Stimulated activated CD4-positive, alpha-beta T cell treated with anti-CD3 and anti-CD28 coated beads, Interleukin-4, amount 100 ng/mL, for 24 hours (primary cell): Measurements from ENCODE around the gene ATXN1.

Source experiments
- DNase-seq: peaks from one replicate; pipeline ENCODE4 v3.0.0-alpha.2; 2020

Gene ATXN1

GRCh38 chr6:16600701-16601100 is 160.6 kb downstream of the ATXN1 start:
- DNase-seq, result no peak

DNA sequence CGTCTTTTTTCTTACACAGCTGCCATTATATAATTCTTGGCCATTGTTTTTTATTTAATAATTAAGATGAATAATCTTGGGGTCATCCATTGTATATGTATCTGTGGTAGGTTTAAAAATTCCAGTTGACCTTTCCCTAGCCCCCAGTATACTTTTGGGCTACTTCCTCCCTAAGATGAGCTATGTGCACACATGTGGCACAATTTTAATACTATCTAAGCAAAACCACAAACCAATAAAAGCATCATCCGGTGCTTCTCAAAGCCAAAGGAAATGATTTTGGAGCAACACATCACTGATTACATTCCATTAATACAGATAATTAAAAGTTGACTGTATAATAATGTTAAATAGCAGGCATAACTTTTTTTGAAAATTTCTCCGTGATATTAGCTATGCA is 161.2 kb downstream of the ATXN1 start:
- DNase-seq, result no peak

DNA sequence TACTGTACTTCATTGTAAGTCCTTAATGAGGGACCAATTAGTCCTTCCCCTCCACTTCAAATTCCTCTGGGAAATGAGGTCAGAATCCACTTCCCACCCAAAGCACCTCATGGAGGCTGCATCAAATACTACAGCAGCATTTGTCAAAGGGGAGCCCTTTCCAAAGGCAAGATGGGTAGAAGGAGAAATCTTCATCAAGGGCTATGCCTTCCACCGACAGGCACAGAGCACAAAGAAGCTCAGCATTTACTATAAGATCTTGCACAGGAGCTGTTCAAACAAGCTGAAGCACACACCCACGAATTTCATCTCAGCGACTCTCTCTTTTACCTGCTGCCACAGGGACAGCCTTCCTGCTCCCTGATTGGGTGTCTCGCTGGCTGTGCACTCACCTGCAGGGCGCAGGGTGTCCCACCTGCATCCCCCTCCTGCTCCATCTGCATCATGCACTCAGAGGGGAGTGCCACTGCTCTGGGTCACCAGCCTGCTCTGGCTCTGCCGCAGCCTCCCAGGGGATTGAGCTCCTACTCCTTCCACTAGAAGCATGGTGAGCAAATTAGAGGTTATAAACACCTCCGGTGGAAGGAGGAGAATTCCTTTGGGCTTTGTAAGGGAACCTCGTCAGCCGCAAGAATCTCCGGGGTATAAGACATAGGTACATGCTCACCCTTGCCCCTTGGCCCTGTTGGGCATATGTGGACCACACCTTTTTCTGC is 164.5 kb downstream of the ATXN1 start:
- no peak for DNase-seq

- DNase-seq, result no peak
Observed at GRCh38 chr6:16595514-16596120, 165.6 kb downstream of the ATXN1 start.

GRCh38 chr6:16594849-16595248 is 166.4 kb downstream of the ATXN1 start:
- no peak for DNase-seq

DNA sequence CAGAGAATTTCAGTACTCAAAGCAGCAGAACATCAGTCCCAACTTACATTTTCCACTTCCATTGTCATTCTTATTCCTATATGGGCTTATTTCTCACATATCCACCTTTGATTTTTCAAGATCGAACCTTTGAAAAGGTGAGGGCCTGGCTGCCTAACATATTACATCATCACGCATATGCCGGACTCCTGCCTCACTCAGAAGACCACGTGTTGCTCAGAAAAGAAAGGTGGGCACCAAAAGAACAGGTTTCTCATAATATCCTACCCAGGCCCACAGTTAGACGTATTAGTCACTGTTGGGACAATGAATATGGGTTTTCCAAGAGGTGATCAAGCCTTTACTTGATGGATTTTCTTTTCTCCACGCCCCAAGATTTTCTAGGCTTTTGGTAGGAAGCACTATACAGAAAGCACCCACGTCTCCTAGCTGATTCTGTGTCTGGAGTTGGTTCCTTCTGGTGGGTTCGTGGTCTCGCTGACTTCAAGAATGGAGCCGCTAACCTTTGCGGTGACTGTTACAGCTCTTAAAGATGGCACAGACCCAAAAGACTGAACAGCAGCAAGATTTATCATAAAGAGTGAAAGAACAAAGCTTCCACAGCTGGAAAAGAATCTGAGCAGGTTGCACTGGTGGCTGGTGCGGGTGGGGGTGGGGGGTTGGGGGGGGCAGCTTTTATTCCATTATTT is 168.9 kb downstream of the ATXN1 start:
- no peak for DNase-seq

DNA sequence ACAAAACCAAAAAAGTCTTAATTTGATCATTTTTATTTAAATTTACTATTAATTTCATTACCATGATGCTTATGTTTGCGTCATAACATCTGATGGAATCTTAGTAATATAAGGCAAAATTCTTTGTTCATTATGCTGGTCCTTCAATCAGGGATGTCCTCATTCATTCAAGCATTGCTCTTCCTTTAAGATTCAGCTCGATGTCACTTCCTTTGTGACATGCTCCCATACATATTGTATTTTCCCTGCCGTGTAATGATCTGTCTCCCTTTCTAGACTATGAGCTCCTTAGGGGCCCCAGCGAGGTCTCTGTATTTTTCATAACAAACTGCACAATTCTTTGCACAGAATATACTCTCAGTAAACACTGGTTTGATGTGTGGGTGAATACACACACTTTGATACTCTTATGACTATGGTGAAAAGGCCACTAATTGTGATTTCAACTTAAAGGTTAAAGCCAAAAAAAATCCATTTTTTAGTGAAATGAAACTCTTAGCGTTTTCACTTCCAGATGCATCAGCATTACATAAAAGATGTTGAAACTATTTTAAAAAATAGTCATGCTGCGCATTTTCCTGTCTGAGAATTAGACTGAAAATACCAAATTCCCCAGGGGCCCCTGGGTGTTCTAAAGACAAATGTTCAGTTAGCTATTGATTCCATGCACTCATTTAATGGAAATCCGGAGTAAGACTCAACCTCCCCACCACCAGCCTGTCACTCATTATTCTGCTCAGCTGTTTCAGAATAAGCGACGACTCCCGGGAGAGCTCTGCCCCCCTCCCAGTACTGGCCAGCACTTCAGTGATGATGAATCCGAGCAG is 169.7 kb downstream of the ATXN1 start:
- peak; percentile 52 for DNase-seq

GRCh38 chr6:16585805-16586204 is 175.5 kb downstream of the ATXN1 start:
- no peak for DNase-seq

- no peak for DNase-seq
Observed at GRCh38 chr6:16583144-16583762, 178.0 kb downstream of the ATXN1 start.

DNA sequence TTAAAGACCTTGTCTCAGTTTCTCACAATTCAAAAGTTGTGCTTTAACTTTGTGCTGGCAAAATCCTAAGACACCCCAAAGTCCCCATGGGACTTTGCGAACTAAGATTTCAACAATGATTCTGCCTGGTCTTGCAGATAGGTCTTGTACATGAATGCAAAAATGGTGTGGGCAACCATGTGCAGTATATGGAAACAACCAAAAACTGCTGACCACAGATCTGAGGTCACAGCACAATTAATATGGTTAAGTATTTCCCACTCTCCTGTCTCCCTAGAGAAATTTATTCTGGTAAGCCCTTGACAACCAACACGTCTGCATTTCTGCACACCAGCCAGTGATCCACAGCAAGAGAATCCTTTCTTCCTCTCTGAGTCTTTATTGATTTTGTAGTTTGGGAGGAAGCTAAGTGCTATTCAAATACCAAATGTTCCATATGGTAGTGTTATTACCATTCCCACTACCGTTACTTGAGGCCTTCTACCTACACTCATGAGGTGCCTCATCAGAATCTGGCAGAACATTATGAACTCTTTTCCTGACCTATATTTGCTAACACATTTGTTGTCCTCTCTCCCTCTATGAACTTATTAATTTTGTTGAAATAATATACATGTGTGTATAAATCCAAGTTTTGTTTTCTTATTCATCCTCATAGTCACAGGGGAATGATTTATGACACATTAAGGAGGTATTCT is 178.7 kb downstream of the ATXN1 start:
- no peak for DNase-seq

DNA sequence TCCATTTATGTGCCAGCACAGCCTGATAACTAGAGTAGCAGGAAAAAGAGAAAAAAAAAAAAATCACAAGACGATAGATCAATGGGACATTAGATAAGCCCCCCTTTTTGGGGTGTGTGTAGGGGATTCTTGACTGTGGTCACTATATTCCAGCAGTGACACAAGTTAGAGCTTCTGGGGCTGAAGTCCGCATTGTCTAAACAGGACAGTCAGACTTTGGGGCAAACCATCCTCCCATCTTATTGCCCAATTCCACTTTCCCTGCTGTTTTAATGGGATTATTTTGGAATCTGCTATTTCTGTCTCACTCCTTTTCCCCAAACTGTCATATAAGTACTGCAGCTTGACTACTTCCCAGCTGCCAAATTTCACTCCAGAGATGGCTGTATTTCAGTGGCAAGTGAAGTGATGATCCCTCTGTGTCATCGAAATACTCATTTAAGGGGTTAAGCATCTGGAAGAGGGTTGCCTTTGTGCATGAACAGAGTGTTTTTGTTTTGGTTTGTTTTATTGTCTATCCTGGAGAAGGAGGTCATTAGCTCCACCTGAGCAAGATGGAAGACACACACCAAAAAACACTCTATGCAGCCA is 182.5 kb downstream of the ATXN1 start:
- DNase-seq, result no peak

DNA sequence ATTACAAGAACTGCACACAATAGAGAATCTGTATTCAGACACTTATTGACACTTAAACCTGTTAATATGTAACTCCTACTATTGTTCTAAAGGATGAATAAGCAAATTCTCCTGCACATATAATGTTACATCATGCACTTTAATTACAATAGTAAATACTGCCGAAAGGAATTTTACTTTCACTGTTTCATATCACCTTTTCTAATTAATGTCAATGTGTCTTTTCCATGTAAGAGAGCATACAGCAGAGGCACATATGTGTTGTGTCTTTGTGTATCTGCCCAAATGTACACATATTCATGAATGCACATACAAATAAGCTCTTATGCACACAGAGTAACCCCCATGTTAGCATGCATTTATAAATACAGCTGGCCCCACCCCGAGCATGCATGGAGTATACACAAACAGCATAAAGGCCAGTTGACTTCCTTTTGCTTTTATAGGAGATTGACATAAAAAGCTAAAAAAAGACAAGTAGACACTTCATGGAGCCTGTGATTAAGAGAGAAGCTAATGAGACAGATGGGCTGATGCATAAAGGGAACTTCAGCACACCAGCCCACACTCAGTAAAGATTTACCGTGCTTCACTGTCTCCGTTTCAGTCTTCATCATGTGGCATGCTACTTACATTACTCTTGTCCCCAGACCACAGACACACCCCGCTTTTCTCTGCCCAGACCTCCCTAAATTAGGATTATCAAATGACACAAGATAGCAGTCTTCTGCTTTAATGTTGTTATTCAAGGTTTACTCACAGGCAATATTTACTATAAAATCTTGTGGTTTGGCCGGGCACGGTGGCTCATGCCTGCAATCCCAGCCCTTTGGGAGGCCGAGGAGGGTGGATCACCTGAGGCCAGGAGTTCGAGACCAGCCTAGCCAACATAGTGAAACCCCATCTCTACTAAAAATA is 184.6 kb downstream of the ATXN1 start:
- peak; percentile 6 for DNase-seq

DNA sequence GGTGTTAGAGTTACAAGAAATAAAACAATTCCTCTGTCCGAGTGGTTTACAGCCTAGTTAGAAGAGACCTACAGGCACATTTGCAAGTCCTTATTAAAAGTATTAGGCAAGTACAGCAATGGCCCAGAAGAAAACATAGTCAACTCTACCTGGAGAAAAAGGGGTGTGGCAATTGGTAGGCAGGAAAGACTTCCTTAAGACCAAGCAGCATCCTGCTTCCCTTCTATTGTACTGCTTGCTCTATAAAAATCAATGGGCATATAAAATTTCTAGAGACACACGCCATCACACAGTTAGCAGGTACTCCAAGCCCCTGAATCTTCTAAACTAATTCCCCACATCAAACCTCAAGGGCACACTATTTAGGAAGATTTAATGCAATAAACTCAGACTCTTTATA is 185.6 kb downstream of the ATXN1 start:
- no peak for DNase-seq

DNA sequence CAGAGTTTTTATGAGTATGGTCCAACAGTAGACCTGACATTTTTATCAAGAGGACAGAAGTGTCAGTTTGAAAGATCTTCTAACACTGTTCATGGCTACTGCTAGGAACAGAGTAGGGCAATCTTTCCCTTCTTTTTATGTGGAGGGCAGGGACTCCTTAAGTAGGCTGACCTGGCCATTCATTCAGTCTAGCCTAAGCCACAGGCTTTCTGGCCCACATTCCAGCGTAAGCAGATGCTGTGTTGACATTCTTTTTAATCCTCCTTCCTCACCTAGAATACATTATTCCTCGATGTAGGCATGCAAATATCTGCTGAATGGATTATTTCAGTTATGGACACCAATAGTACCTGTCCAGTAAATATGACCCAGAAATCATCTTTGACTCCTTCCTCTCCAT is 188.3 kb downstream of the ATXN1 start:
- DNase-seq, result no peak

- no peak for DNase-seq
Observed at GRCh38 chr6:16572317-16572716, 188.9 kb downstream of the ATXN1 start.

GRCh38 chr6:16570946-16571345 is 190.3 kb downstream of the ATXN1 start:
- DNase-seq, result no peak

- no peak for DNase-seq
Observed at GRCh38 chr6:16570221-16570553, 191.1 kb downstream of the ATXN1 start.

- no peak for DNase-seq
Observed at GRCh38 chr6:16568128-16568527, 193.1 kb downstream of the ATXN1 start.

GRCh38 chr6:16567071-16567470 is 194.2 kb downstream of the ATXN1 start:
- no peak for DNase-seq

GRCh38 chr6:16564436-16564835 is 196.8 kb downstream of the ATXN1 start:
- DNase-seq, result no peak
